ENCODE data around the gene DAPK1. TPM values are rescaled to one million over a fixed set of nuclear protein-coding genes. Genes with fewer than 3 reads are reported as not detected.

The DAPK1 gene
- total RNA-seq, 2 experiments from 2014 or later = 1.6 to 1.9 TPM

GRCh38 chr9:87592554-87593358 is 95.1 kb downstream of the DAPK1 start:
- Mint-ChIP-seq H3K36me3 (no peaks in the 10 kb centered on the region), H3K9me3 (no peaks in the 10 kb centered on the region), H3K27ac (no peak overlapping the region), H3K27me3 (no peaks in the 10 kb centered on the region), H3K4me1 (no peaks in the 10 kb centered on the region), H3K4me3 (no peak overlapping the region)
- DNase-seq = no peak

GRCh38 chr9:87593359-87593980 is 95.8 kb downstream of the DAPK1 start:
- no peaks in the 10 kb centered on the region for H3K27me3 Mint-ChIP-seq
- H3K36me3 Mint-ChIP-seq = no peaks in the 10 kb centered on the region
- no peaks in the 10 kb centered on the region for H3K4me1 Mint-ChIP-seq
- H3K4me3 Mint-ChIP-seq = no peak overlapping the region
- no peak overlapping the region for H3K27ac Mint-ChIP-seq
- H3K9me3 Mint-ChIP-seq = no peaks in the 10 kb centered on the region
- no peak for DNase-seq

GRCh38 chr9:87594194-87594593 is 96.5 kb downstream of the DAPK1 start:
- no peaks in the 10 kb centered on the region for H3K27me3 Mint-ChIP-seq
- H3K27ac Mint-ChIP-seq = no peak overlapping the region
- no peak overlapping the region for H3K4me3 Mint-ChIP-seq
- no peaks in the 10 kb centered on the region for H3K36me3 Mint-ChIP-seq
- H3K9me3 Mint-ChIP-seq = no peaks in the 10 kb centered on the region
- no peaks in the 10 kb centered on the region for H3K4me1 Mint-ChIP-seq
- no peak for DNase-seq

GRCh38 chr9:87594662-87595061 is 97.0 kb downstream of the DAPK1 start:
- H3K4me1 Mint-ChIP-seq = no peaks in the 10 kb centered on the region
- no peak for DNase-seq
- H3K9me3 Mint-ChIP-seq = no peaks in the 10 kb centered on the region
- no peaks in the 10 kb centered on the region for H3K36me3 Mint-ChIP-seq
- H3K4me3 Mint-ChIP-seq = no peak overlapping the region
- no peaks in the 10 kb centered on the region for H3K27me3 Mint-ChIP-seq
- H3K27ac Mint-ChIP-seq = no peak overlapping the region

GRCh38 chr9:87595610-87596009 is 97.9 kb downstream of the DAPK1 start:
- Mint-ChIP-seq H3K9me3 (no peaks in the 10 kb centered on the region), H3K4me1 (no peaks in the 10 kb centered on the region), H3K4me3 (no peak overlapping the region), H3K27me3 (peaks cover 4% of the 10 kb centered on the region), H3K36me3 (no peaks in the 10 kb centered on the region), H3K27ac (no peak overlapping the region)
- no peak for DNase-seq

- Mint-ChIP-seq H3K4me1 (no peaks in the 10 kb centered on the region), H3K4me3 (no peak overlapping the region), H3K36me3 (no peaks in the 10 kb centered on the region), H3K9me3 (no peaks in the 10 kb centered on the region), H3K27me3 (peaks cover 4% of the 10 kb centered on the region), H3K27ac (no peak overlapping the region)
- DNase-seq = no peak
These were observed 99.2 kb downstream of the DAPK1 start for GRCh38 chr9:87596862-87597261.

- Mint-ChIP-seq H3K9me3 (no peaks in the 10 kb centered on the region), H3K27me3 (peaks cover 6% of the 10 kb centered on the region), H3K4me3 (no peak overlapping the region), H3K27ac (no peak overlapping the region), H3K4me1 (no peaks in the 10 kb centered on the region), H3K36me3 (no peaks in the 10 kb centered on the region)
- DNase-seq = no peak
These were observed 100.2 kb downstream of the DAPK1 start for GRCh38 chr9:87597710-87598443.

GRCh38 chr9:87599901-87600610 is 102.4 kb downstream of the DAPK1 start:
- DNase-seq = no peak
- Mint-ChIP-seq H3K27ac (no peak overlapping the region), H3K36me3 (no peaks in the 10 kb centered on the region), H3K9me3 (no peaks in the 10 kb centered on the region), H3K4me1 (peaks cover 3% of the 10 kb centered on the region), H3K4me3 (no peak overlapping the region), H3K27me3 (peaks cover 19% of the 10 kb centered on the region)

- no peak overlapping the region for H3K27ac Mint-ChIP-seq
- H3K36me3 Mint-ChIP-seq = no peaks in the 10 kb centered on the region
- peaks cover 9% of the 10 kb centered on the region for H3K4me1 Mint-ChIP-seq
- H3K9me3 Mint-ChIP-seq = no peaks in the 10 kb centered on the region
- H3K27me3 Mint-ChIP-seq = peaks cover 30% of the 10 kb centered on the region
- DNase-seq = no peak
- H3K4me3 Mint-ChIP-seq = no peak overlapping the region
These were observed 103.5 kb downstream of the DAPK1 start for GRCh38 chr9:87601176-87601575.

GRCh38 chr9:87601595-87601994 is 103.9 kb downstream of the DAPK1 start:
- DNase-seq = no peak
- no peak overlapping the region for H3K27ac Mint-ChIP-seq
- no peaks in the 10 kb centered on the region for H3K36me3 Mint-ChIP-seq
- peaks cover 31% of the 10 kb centered on the region for H3K27me3 Mint-ChIP-seq
- H3K4me1 Mint-ChIP-seq = peaks cover 9% of the 10 kb centered on the region
- no peak overlapping the region for H3K4me3 Mint-ChIP-seq
- no peaks in the 10 kb centered on the region for H3K9me3 Mint-ChIP-seq

- Mint-ChIP-seq H3K4me3 (no peak overlapping the region), H3K9me3 (peaks cover 3% of the 10 kb centered on the region), H3K27me3 (peaks cover 34% of the 10 kb centered on the region), H3K36me3 (no peaks in the 10 kb centered on the region), H3K4me1 (peaks cover 9% of the 10 kb centered on the region), H3K27ac (no peak overlapping the region)
- DNase-seq = no peak
These were observed 105.4 kb downstream of the DAPK1 start for GRCh38 chr9:87602933-87603643.

GRCh38 chr9:87603854-87604490 is 106.3 kb downstream of the DAPK1 start:
- H3K9me3 Mint-ChIP-seq = peaks cover 3% of the 10 kb centered on the region
- no peak overlapping the region for H3K27ac Mint-ChIP-seq
- no peaks in the 10 kb centered on the region for H3K36me3 Mint-ChIP-seq
- no peak overlapping the region for H3K4me3 Mint-ChIP-seq
- H3K27me3 Mint-ChIP-seq = peaks cover 34% of the 10 kb centered on the region
- H3K4me1 Mint-ChIP-seq = peaks cover 9% of the 10 kb centered on the region
- DNase-seq = no peak

GRCh38 chr9:87604886-87605588 is 107.4 kb downstream of the DAPK1 start:
- peaks cover 3% of the 10 kb centered on the region for H3K9me3 Mint-ChIP-seq
- H3K27me3 Mint-ChIP-seq = peaks cover 33% of the 10 kb centered on the region
- H3K36me3 Mint-ChIP-seq = no peaks in the 10 kb centered on the region
- H3K27ac Mint-ChIP-seq = no peak overlapping the region
- peaks cover 9% of the 10 kb centered on the region for H3K4me1 Mint-ChIP-seq
- no peak overlapping the region for H3K4me3 Mint-ChIP-seq
- DNase-seq = no peak

GRCh38 chr9:87605676-87606075 is 108.0 kb downstream of the DAPK1 start:
- no peaks in the 10 kb centered on the region for H3K36me3 Mint-ChIP-seq
- H3K4me1 Mint-ChIP-seq = peaks cover 9% of the 10 kb centered on the region
- no peak overlapping the region for H3K4me3 Mint-ChIP-seq
- H3K9me3 Mint-ChIP-seq = peaks cover 3% of the 10 kb centered on the region
- no peak for DNase-seq
- H3K27ac Mint-ChIP-seq = no peak overlapping the region
- peaks cover 29% of the 10 kb centered on the region for H3K27me3 Mint-ChIP-seq
